22Rv1 (cell line): Measurements from ENCODE around the gene HMGB3.

Experiments used
- H3K27ac ChIP-seq: fragments of 450-650 bp; 2 replicates; pipeline ENCODE4 v1.5.1; 2017
- CTCF ChIP-seq: fragments of 450-650 bp; IDR thresholded peaks from 2 replicates; pipeline ENCODE4 v1.5.1; 2017; ENCODE audit warnings: mild to moderate bottlenecking
- ZFX ChIP-seq: fragments of 450-650 bp; IDR thresholded peaks from 2 replicates; pipeline ENCODE4 v1.6.1; 2017; ENCODE audit warnings: antibody characterized with exemption, borderline replicate concordance

Gene HMGB3

GRCh38 chrX:151000861-151001331 lies 17.8 kb downstream of the HMGB3 start:
- TF ChIP-seq CTCF (no peak), ZFX (no peak)
- H3K27ac ChIP-seq, result no peak overlapping the region

GRCh38 chrX:151004085-151004484 lies 20.9 kb downstream of the HMGB3 start:
- no peak overlapping the region for H3K27ac ChIP-seq
- TF ChIP-seq ZFX (no peak), CTCF (no peak)

- no peak for TF ChIP-seq ZFX
- TF ChIP-seq CTCF, result no peak
- H3K27ac ChIP-seq, result no peak overlapping the region
Observed at GRCh38 chrX:151006410-151007109, 23.4 kb downstream of the HMGB3 start.

- H3K27ac ChIP-seq, result no peak overlapping the region
- no peak for TF ChIP-seq ZFX
Observed at GRCh38 chrX:151009582-151009981, 26.4 kb downstream of the HMGB3 start.

GRCh38 chrX:151013164-151013743 lies 30.1 kb downstream of the HMGB3 start:
- H3K27ac ChIP-seq, result no peak overlapping the region
- no peak for TF ChIP-seq ZFX
- TF ChIP-seq CTCF, result no peak

- TF ChIP-seq ZFX (no peak), CTCF (no peak)
Observed at GRCh38 chrX:151015684-151016083, 32.5 kb downstream of the HMGB3 start.

GRCh38 chrX:151019856-151020255 lies 36.7 kb downstream of the HMGB3 start:
- no peak overlapping the region for H3K27ac ChIP-seq
- TF ChIP-seq CTCF (no peak), ZFX (no peak)

More at GRCh38 chrX:151015684-151016083, 32.5 kb downstream of the HMGB3 start:
- no peak overlapping the region for H3K27ac ChIP-seq
